GM13977 (cell line): Measurements from ENCODE around the gene ATP5F1D.

ENCODE experiments used
- DNase-seq: peaks from one replicate; pipeline ENCODE4 v3.0.0; 2012; ENCODE audit warnings: low spot score
- in situ Hi-C: fragments of 300-500 bp; cut with MboI; formaldehyde crosslinking; loops from one replicate; pipeline ENCODE4 v1.12.0; 2022; ENCODE audit warnings: low sequenced_read_pairs, low pct_unique_long_range_greater_than_20kb, mixed read lengths, inconsistent platforms; ENCODE audit not compliant: unreplicated experiment
- TF ChIP-seq, protein P1 (sequence below): IDR thresholded peaks from 2 replicates; pipeline ENCODE4 v1.5.1; 2012; ENCODE audit warnings: mild to moderate bottlenecking, control low read depth; ENCODE audit not compliant: insufficient read depth; ENCODE audit errors: extremely low read depth, missing control alignments

The ATP5F1D gene

DNA sequence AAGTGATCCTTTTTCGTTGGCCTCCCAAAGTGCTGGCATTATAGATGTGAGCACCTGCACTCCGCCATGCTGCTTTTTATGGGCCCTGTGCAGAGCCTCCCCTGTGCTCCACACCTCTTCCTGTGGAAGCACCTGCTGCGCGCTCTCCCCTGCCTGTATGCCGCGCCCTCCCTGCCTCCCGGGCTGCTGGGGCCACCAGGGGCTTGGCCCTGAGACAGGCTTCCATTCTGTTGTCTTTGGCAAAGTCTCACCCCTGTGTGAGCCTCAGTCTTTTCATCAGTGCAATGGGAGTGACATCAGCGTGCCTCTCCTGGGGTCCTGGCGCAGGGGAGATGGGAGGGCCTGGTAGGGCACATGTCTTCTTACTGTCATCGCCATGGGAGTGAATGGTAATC, 35.1 kb downstream of the ATP5F1D start:
- no peak for DNase-seq
- TF ChIP-seq, protein P1, sequence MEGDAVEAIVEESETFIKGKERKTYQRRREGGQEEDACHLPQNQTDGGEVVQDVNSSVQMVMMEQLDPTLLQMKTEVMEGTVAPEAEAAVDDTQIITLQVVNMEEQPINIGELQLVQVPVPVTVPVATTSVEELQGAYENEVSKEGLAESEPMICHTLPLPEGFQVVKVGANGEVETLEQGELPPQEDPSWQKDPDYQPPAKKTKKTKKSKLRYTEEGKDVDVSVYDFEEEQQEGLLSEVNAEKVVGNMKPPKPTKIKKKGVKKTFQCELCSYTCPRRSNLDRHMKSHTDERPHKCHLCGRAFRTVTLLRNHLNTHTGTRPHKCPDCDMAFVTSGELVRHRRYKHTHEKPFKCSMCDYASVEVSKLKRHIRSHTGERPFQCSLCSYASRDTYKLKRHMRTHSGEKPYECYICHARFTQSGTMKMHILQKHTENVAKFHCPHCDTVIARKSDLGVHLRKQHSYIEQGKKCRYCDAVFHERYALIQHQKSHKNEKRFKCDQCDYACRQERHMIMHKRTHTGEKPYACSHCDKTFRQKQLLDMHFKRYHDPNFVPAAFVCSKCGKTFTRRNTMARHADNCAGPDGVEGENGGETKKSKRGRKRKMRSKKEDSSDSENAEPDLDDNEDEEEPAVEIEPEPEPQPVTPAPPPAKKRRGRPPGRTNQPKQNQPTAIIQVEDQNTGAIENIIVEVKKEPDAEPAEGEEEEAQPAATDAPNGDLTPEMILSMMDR, result no peak
- in situ Hi-C loops, result loop anchor here (25.0 kb wide), 1 partner anchor 111 kb away; the partner anchor contains the start of gene NDUFS7

DNA sequence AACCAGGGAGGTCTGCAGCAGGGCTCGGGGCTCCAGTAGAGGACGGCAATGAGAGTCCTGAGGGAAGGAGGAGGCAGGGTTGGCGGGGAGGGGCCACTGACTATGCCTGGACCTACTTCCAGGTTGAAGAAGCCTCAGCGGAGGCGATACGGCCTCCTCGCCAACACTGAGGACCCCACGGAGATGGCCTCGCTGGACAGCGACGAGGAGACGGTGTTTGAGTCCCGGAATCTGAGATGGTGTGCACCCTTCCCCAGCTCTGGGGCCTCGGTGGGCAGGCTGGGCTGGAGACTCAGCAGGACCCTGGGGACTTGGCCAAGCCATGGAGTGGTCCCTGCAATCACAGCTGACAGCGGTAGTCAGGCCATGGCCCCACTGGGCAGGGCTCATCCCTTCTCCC, 35.5 kb downstream of the ATP5F1D start:
- no peak for DNase-seq
- TF ChIP-seq, protein P1, result no peak
- in situ Hi-C loops, result loop anchor here (25.0 kb wide), 1 partner anchor 110 kb away; the partner anchor contains the start of gene NDUFS7

DNA sequence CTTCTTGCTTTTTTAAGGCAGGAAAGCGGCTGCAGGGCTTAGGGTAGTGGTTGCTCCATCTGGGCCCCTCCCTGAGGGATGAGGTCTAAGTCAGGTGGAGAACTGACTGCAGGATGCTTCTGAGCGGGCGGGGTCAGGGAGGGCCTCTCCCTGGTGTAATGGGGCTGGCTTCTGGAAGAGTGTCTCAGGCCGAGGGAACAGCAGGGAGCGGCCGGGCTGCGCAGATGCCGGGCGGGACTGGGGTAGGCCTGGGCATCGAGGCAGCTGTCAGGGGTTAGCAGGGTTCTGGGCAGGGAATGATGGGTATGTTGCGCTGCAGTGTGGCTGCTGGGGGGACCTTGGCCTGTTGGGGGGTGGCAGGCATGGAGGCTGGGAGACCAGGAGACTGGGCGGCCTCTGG, 36.5 kb downstream of the ATP5F1D start:
- in situ Hi-C loops, result loop anchor here (25.0 kb wide), 1 partner anchor 109 kb away; the partner anchor contains the start of gene NDUFS7
- TF ChIP-seq, protein P1, result no peak
- no peak for DNase-seq

DNA sequence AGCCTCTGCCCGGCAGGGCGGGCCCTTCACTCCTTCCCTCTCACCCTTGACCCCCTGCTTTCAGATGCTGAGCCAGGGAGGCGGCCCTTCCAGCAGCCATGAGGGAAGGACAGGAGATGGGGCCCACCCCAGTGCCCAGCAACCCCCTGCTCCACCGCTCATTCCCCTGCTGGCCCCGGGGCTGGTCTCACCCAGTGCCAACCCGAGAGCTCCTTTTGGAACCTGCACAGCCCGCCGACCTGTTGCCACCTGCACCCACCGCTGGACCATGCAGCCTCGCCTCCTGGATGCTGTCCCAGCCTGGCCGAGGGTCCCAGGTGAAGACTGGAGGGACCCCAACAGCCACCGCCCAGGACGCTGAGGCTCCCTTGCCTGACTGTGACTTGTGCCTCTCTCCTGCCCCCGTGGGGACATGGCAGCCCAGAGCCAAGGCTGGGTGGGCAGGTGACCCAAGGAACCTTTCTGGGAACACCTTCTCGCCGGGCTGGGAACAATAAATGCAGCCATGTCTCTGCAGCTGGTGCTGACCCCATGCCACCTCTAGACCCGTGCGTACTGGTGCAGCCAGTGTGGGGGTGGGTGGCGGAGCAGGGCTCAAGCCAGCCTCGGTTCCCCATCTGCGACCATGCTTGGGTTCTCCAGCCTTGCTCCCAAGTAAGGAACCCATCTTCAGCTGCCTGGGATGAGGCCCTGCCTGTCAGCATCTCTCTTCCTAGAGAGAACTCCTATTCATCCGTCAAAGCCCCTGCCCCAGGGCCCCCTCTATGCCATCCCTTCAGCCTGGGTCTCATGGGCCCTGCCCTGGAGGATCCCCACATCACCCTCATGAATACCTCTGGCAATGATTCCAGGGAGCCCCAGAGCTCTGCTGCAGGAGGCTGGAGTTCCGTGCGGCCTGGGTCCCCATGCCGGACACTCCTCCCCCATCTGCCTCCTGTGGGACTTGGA, 37.4 kb downstream of the ATP5F1D start:
- in situ Hi-C loops, result loop anchor here (25.0 kb wide), 1 partner anchor 108 kb away; the partner anchor contains the start of gene NDUFS7
- TF ChIP-seq, protein P1, result no peak

DNA sequence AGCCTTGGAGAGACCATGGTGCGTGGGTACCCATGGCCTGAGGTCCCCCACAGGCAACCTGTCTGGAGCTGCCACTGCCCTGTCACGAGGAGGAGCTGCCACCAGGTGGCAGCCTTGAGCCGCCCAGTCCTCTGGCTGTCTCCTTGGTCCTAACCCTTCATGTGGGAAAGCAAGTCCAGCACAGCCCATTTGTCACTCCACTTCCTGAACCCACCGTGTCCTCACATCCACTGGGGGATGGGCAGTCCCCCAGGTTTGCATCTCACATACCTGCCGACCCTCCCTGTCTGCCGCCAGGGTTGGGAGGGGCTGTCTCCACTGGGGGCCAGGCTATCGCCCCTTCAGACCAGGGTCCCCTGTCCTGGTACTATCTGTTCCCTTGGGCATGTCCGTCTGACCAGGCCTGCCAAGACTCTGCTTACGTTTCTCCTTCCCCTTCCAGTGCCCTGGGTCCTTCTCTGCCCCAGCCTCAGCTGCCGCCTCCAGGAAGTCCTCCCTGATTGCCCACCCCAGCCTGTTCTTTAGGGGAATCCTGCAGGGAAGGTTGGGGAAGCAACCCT, 38.3 kb downstream of the ATP5F1D start:
- in situ Hi-C loops, result loop anchor here (25.0 kb wide), 1 partner anchor 107 kb away; the partner anchor contains the start of gene NDUFS7
- DNase-seq, result peak; percentile 94
- TF ChIP-seq, protein P1, result peak; percentile 98

More for the DNA sequence above, 37.4 kb downstream of the ATP5F1D start:
- no peak for DNase-seq

DNA sequence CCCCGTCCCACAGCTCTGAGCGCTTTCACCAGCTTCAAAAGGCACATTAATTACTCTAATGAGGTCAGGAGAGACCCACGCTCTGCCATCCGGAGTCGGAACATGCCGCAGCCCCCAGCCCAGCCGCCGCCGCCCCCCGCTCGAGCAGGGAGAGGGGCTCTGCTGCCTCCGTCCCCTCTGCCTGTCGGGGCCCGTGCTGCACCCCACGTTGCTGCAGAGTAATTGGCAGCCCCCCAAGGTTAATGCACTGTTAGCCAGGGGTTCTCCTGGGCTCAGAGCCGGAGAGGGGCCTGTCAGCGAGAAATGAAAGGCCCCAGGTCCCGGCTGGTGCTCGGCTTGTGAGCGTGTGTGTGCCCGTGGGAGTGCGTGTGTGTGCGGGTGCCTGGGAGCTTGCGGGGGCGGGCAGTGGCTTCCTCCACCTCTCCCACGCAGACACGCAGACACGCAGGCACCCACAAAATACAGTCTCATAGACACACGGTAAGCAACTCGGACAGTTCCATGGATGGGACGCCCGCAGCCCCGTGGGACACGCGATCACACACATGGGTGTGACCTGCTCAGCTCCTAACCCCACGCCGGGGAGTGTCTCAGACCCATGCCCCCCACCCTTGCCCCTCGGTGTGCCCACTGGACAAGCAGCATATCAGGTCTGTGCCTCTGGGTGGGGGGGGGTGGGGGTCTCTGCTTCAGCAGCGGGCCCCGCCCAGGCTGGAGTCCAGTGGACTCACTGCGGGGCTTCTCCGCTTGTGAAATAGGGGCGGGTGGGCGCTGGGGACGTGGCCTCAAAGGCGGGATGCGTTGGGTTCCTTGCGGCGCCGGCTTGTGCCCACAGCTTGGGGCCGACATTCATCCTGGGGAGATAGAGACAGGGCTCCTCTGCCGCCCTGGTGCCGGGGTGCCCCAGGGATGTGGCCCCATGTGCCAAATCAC, 39.4 kb downstream of the ATP5F1D start:
- in situ Hi-C loops, result loop anchor here (25.0 kb wide), 1 partner anchor 106 kb away; the partner anchor contains the start of gene NDUFS7
- TF ChIP-seq, protein P1, result no peak
- no peak for DNase-seq
